Spleen (tissue), 7 donors: ENCODE results near the gene PKP4.

Source experiments
- POLR2A ChIP-seq, 3 donors: fragments of 450-650 bp; IDR thresholded peaks; one replicate each; pipeline ENCODE4 v1.5.1; 2017; ENCODE audit warnings: antibody characterized with exemption in 3 of 3, mild to moderate bottlenecking in 1 of 3
- TF ChIP-seq, protein P1 (sequence below), 11 experiments: fragments of 200-600 bp in 7 of 11; fragments of 450-650 bp in 4 of 11; sonication (generic) in 4 of 11; IDR thresholded peaks in 8 of 11; conservative IDR thresholded peaks in 3 of 11; 1 replicate in 7 of 11; 2 replicates in 4 of 11; pipeline versions ENCODE4 v1.4.0 to v1.8.0; 2016 to 2021; ENCODE audit warnings: antibody characterized with exemption in 11 of 11, inconsistent platforms in 4 of 11, mild to moderate bottlenecking in 1 of 11
- donor health status: DM: no; HTN: no; CAD: no; lungs with moderate emphysema.
- donor health status: DM: no; HTN: no; CAD: no.
- donor health status: DM: no; HTN: no; CAD: no.

DNA sequence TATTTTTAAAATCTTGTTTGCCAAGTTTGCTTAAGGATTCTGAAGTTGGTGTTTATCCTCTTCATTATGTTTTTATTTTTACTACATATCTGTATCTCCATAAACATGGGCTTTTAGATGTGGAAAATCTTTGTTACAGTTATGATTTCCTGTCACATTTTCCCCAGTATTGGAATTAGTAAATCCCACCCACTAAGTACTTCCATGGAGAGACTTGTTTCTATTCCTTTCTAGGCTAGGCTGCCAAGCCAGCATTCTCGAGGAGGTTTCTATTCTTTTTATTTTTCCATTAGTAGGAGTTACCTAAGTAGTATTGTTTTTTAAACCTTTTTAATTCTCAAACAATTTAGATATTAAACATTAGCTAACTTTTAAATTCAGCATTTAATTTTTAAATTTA lies 22.1 kb downstream of the PKP4 start:
- TF ChIP-seq, protein P1, sequence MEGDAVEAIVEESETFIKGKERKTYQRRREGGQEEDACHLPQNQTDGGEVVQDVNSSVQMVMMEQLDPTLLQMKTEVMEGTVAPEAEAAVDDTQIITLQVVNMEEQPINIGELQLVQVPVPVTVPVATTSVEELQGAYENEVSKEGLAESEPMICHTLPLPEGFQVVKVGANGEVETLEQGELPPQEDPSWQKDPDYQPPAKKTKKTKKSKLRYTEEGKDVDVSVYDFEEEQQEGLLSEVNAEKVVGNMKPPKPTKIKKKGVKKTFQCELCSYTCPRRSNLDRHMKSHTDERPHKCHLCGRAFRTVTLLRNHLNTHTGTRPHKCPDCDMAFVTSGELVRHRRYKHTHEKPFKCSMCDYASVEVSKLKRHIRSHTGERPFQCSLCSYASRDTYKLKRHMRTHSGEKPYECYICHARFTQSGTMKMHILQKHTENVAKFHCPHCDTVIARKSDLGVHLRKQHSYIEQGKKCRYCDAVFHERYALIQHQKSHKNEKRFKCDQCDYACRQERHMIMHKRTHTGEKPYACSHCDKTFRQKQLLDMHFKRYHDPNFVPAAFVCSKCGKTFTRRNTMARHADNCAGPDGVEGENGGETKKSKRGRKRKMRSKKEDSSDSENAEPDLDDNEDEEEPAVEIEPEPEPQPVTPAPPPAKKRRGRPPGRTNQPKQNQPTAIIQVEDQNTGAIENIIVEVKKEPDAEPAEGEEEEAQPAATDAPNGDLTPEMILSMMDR (IDR thresholded peaks at IDR 0.05 in 8 of 11, conservative IDR thresholded peaks at IDR 0.05 in 3 of 11), result no peak
- TF ChIP-seq POLR2A (IDR thresholded peaks at IDR 0.05), result no peak
